Stimulated activated CD8-positive, alpha-beta memory T cell treated with anti-CD3 and anti-CD28 coated beads, Interleukin-2, amount 100 ng/mL, for 1 hour (primary cell): ENCODE data around the gene AKT1.
A peak's percentile ranks its signal among the peaks of the same experiment; 100 is the strongest.
"Not testable (repeated sequence)": the region's sequence is repeated elsewhere in the genome, so short reads cannot be mapped to it uniquely, and the experiment has no call there.

Experiments
- DNase-seq, 2 donors: peaks; one replicate each; pipeline ENCODE4 v3.0.0-alpha.2; 2020; ENCODE audit warnings: low read depth in 2 of 2

The AKT1 gene

DNA sequence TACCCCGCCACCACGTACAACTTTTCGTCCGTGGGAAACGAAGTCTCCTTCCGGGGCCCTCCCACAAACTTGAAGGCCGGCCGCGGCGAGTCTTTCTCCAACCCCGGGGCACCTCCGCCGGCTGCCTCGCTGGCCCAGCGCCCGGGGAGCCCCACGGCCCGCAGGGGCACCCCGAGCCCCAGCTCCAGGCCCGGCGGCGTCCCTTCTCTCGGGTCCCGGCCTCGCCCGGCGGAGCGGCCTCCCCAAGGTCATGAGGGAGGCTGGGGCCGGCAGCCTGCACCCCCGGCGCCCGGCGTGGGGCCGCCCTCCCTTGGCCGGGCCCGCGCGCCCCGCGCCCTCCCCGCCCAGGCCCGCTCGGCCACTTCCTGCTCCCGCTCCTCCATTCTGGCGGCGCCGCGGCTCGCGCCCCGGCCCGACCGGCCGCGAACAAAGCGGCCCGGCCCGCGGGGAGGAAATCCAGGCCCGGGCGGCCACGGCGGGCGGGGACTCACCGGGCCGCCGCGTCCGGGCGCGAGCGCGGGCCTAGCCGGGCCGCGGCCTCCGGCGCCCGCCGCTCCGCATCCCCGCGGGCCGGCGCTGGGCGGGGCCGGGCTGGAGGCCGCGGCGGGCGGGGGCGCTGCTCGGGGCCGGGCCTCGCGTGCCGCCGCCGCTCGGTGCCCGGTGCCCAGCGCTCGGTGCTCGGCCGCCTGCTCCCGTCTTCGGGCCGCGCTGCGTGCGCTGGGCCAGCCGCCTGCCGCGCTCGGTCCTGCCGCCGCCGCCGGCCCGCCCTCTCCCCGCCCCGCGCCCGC lies at the start of gene AKT1:
Gene AKT1, minus strand, starts transcription at position 756 of the 788 bp plus-strand sequence. CDS start 3,105 bp downstream, outside the sequence.
- DNase-seq, result no peak

DNA sequence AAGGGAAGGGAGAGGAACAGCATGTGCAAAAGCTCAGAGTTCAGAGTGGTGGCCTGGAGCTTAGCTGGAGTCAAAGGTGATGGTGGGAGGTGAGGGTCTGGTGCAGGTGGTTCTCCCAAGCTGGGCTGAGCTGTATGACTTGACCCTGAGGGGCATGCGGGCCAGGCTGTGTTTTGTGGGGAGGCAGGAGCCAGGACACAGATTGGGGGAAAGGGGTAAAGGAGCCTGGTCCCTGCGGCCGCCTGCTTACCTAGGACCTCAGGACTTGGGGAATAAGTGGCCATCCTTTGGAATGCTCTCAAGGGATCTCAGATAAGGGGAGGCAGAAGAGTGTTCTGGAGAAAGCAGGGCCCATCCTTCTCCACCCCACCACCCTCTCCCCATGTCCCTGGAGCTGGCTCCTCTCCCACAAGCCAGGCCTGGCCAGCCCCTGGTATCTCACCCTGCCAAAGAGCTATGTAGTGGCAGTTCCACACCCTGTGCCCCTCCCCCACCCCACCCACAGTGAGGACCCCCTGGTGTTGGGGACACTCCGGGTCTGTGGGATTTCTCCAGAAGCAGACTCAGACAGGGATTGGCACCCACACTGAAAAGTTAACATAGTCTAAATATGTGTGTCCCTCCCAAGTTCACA lies 49.6 kb upstream of the AKT1 start:
- DNase-seq, result no peak

DNA sequence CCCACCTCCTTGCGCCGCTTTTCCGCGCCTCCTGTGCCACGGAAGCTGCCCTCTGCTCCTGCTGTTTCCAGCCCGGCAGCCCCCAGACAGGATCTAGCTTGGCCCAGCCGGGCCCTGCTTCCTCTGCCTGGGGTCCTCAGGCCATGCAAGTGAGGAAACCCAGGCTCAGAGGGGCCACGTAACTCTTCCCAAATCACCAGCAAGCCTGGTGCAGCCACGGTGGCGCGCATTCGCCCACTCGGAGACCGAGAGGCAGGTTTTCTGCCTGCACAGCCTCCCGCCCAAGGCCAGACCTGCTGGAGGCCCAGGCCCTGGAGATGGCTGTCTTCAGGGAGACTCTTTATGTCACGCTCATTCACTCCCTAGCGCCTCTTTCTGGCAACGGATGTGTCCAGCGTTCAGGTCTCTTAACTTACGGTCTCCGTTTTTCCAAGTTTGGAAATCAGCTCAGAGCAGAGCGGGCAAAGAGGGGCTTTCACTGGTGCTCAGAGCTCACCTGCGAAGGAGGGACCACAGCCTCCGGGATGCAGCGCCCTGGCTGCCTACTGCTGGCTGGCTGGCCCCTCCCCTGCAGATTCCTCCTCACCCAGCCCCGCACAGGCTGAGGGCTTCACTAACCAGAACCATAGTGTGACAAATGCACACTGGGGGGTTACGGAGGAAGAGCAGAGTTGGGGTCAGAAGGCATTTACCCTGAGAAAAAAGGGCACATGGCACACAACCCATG lies 48.9 kb upstream of the AKT1 start:
- DNase-seq, result no peak

DNA sequence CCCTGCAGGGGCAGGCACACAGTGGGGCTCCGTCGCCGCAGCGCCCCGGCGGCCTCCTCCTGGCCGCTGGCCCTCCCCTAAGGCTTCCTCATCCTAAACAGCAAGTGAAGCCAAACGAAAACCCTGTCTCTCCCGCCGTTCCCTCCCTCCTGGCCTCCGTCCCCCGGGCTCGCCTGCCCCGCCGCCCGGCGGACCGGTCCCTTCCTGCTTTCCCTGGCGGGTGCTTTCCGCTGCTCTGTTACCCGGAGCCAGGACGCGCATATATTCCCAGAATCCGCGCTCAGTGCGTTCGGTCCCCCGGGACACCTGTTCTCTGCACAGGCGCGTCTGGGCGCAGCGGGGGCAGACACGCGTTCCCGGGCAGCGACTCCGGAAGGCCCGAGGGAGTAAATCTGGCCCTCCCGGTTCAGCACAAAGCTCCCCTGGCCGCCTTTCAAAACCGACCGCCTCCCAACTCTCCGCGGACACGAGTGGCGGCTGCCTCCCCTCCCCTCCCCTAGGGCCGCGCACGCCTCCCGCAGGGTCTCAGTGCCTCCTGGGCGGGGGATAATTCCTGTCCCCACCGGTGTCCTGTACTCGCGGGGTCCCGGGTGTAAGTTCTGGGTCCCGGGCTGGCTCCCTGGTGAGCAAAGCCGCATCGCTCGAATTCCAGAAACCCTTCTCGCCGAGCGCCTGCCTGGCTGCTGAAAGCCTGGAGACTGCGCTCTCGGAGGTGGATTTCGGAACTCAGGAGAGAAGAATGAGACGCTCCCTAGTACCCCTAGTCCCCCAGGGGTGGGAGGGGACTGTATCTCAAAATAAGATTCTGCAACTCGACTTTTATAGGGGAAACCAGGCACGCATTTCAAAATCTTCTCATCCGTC lies 48.1 kb upstream of the AKT1 start:
- DNase-seq, result no peak

DNA sequence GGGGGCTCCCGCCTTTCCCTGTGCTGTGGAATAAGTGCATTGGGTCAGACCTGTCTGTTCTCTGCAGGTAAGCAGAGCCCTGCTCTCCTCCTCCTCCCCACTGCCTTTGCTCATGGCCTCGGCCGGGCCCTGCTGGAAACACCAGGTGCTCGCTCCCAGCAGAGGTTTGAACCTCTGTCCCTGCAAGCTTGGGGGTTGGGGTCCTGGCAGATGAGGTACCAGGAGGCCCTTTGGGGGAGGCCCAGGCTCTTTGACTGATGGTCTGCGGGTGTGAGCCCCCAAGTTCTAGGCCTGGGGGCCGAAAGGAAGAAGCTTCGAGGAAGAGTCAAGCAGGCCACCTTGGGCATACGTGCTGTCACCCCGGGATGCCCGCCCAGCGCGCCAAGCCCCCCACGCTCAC lies 47.5 kb upstream of the AKT1 start:
- no peak for DNase-seq

DNA sequence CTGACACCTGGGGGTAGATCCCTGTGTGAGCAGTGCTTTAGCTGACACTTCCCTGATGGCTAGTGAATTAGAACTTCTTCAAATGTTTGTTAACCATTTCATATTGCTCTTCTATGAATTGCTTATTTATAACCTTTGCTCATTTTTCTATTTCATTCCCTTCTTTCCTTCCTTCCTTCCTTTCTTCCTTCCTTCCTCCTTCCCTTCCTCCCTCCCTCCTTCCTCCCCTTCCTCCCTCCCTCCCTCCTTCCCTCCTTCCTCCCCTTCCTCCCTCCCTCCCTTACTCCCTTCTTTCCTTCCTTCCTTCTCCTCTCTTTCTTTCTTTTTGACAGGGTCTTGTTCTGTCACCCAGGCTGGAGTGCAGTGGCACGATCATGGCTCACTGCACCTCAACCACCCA lies 46.2 kb upstream of the AKT1 start:
- no peak for DNase-seq

DNA sequence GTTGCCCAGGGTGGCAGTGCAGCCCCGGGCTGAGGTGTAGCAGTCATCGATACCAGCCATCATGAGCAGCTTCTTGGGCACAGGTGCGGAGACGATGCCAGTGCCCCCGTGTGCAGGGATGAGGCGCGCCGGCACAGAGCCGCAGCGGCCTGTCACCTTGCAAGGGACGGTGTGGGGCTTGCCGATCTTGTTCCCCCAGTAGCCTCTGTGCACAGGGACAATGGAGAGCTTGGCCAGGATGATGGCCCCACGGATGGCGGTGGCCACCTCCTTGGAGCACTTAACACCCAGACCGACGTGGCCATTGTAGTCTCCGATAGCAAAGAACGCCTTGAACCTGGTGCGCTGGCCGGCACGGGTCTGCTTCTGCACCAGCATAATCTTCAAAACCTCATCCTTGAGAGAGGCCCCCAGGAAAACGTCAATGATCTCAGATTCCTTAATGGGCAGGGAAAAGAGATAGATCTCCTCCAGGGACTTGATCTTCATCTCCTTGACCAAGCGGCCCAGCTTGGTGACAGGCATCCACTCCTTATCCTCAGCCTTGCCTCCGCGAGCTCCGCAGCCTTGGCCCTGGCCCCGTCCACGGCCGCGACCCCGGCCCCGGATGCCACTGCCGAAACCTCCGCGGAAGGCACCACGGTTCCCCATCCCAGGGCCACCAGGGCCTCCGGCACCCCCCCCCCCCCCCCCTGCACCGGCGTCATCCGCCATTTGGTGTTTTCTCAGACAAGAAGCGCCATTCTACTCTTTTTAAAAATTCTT lies 40.8 kb upstream of the AKT1 start:
- DNase-seq, result not testable (repeated sequence)

DNA sequence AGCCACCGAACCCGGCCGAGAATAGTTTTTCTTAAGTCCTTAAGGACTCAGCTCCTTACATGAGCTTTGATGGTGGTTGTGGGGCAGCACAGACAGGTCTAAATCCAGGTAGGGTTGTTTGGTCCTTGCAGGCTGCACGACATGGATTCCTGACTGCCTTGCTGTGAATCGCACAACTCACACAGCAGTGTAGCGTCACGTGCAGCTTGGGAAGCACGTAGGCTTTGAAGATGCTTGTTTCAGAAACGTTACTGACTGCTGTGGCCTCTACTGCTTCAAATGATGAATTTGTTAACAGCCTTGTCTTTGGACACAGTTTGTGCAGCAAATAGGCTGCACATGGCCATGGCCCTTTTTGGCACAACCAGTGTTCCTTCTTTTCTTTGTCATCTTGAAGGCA lies 35.2 kb upstream of the AKT1 start:
- no peak for DNase-seq

DNA sequence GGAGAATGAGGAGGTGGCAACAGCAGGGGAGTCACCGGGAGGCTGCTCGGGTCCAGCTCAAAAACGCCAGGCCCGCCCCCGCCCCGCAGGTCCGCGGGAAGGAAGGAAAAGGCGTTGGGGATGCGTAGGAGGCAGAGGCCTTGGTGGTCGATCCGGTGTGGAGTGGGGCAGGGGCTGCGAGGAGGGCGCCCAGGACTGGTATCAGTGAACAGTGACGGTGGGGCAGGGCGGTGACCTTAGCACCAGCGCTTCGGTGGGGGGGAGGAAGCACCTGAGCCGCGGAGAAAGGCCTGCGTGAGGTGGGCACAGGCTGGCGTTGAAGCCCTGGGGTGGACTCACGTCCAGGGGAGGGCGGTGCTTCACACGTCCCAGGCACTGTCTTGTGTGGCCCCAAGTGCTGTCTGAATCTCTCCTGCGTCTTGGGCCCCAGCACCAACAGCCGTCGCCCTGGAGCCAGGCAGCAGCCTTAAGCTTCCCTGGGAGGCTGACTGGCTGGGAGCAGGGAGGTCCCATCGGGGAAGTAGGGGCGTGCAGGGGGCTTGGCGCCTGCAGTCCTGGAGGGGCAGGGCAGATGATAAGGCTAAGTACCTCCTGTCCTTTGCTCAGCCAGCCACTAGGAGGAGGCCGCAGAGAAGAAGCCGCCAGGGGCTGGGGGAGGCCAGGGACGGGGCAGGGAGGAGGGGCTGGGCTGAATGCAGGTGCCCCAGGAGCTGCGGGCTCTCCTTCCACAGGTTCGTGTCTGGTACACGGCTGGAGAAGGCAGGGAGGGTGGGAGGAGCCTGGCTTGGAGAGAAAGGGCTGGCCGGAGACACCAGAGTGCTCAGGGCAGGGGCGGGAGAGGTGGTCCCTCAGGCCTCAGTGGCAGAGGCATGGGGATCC lies 31.9 kb upstream of the AKT1 start:
- DNase-seq, result peak in 1 of 2 donors; percentile 30

DNA sequence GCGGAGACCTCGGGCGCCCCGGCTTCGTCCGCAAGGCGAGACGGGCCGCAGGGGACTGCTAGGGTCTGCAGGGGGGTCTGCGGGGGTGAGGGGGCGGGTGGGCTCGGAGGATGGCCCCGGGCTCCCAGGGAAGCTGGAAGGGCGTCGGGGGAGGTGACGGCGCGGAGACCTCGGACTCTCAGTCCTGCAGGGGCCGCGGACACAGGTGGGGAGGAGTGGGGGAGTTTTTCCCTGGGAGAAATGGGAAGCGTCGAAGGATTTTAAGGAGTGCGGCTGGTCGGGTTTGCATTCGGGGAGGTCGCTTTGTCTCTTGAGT lies 31.3 kb upstream of the AKT1 start:
- no peak for DNase-seq

DNA sequence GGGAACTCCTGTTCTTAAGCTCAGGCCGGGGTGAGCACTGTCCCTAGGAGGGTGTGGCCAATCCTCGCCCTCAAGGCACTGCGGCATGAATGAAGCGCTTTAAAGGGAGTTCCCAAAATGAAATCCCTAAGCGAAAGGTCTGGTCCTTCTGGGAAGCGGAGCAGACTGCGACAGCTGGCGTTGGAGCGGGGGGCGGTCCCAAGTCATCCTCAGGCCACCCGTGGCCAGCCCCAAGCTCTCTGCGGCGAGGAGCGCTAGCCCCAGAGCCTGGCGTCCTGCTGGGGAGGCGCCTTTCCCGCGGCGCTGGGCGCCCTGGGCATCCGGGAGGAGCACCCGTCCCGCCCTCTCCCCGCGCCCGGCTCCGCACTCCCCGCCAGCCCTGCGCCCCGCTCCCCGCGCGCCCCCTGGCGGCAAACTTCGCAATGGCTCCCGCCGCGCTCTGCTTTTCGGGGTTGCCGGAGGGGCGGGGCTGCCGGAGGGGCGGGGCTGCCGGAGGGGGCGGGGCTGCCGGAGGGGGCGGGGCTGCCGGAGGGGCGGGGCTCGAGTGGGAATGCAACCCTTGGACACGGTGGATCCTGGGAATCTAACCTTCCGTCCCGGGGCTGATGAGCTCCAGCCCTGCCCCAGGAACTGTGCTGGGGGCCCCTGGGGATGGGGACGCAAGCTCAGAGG lies 30.8 kb upstream of the AKT1 start:
- peak; percentile 87 to 93 for DNase-seq

DNA sequence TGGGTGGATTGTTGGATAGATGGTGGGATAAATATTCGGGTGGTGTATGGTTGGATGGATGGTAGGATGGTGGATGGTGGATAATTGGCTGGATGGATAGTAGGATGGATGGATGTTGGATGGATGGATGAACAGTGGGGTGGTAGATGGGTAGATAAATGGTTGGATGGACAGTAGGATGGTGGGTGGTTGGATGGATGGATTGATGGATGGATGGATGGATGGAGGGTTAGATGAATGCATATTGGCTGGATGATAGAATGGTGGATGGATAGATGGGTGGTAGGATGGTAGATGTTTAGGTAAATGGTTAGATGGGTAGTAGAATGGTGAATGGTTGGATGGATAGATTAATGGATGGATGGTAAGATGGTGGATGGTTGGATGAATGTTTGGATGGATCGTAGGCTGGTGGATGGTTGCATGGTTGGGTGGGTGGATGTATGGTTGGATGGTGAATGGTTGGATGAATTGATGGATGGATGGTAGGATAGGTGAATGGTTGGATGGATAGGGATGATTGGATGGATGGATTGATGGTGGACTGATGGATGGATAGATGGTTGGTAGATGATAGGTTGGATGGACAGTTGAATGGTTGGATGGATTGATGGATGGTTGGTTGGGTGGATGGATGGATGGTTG lies 28.9 kb upstream of the AKT1 start:
- DNase-seq, result no peak

DNA sequence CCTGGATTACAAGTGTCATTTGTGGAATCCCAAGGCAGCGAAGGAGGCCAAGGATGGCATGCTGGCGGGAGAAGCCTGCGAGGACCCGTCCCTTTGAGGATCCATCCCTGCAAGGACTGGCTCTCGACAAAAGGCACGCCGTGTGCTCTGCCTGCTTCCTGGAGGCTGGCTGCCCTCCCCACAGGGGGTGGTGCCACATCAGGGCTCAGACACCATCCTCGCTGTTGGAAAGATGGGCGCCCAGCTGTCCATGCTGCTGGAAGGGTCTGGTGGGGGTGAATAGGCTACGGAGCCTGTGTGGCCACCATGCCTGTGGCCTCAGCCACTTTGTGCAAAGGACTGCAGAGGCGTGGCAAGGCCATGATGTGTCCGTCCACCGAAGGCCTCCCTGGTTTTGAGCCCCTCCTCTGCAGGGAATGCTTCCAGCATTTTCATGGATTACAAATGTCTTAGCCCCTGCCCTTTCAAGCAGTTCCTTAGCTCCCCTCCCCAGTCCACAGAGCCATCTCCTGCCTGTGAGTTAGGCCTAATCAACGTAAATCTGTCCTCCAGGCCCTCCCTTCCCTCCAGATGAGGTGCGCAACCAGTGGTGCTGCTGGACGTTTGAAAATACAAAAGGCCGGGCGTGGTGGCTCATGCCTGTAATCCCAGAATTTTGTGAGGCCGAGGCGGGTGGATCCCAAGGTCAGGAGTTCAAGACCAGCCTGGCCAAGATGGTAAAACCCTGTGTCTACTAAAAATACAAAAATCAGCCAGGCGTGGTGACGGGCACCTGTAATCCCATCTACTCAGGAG lies 27.5 kb upstream of the AKT1 start:
- DNase-seq, result no peak

DNA sequence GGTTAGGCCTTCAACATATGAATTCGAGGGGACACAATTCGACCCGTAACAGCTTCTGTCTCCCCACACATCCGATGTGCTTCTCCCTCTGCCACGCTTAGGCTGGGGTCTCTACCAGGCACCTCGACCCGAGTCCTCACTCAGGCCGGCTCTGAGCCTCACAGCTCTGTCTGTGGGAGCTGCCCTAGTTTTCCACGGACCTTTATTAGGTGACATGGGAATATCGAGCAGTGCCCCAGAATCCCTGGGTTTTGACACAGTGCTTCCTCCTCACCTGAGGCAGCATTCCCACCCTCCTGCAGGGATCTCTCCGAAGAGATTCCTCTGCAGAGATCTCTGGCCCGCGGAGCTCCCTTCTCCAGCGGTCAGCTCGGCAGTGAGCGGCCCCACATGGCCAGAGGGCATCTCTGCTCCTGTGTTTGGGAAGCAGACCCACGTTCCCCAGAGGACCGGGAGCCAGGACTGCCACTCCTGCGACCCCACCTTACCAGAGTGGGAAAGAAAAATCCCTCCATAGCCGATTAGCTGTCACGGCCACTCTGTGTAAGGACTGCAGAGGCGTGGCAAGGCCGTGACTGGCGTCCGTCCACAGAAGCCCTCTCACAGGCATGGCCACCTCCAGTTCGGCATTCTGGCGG lies 26.5 kb upstream of the AKT1 start:
- no peak for DNase-seq

DNA sequence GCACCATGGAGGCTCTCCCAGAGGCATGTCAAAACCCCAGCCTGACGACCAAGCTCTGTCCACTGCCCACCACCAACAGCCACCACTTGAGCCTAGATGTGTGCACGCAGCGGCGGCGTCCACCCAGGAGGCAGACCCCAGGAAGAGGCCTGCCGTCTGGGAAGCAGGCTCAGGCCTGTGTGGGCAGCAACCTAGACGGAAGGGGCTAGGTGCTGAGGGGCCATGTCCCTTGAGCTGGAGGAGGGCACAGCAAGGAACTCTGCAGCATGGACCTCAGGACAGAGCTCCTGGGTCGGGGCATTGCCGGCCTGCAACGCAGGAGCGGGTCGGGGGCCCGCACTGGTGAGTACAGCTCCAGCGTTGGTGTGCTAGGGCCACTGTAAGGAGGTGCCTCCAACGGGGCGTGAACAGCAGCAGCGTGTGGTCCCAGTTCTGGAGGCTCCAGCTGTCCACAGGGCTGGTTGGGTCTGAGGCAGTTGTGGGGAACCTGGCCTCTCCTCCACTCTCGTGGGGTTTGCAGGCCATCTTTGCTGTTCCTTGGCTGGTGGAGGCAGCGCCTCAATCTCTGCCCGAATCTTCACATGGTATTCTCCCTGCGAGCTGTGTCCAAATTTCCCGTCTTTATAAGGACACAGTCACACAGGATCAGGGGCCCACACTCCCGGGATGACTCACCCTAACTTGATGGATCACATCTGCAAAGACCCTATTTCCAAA lies 25.8 kb upstream of the AKT1 start:
- DNase-seq, result no peak

DNA sequence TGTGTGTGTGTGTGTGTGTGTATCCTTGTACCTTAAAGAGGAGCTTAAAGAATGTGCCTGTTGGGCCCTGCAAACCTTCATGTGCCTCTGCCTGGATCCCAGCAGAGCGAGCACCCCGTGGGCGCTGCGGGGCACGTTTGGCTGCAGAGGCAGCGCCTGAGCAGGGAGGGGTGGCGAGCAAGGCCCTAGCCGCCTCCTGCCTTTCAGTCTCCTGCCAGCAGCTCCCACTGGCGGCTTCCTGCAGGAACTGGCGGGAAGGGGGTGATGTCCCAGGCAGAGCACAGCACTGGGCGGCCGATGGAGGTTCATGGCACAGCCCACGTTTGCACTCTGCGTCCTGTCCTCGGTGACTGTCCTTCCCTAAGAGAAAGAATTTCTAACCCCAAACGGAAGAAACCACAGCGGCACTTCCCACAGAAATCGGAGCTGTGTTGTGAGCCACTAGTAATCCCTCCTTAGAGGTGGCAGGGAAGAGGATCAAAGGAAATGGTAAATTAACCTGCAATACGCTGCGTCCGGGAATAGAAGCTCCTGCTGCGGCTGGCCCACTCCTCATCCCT lies 25.2 kb upstream of the AKT1 start:
- DNase-seq, result no peak

DNA sequence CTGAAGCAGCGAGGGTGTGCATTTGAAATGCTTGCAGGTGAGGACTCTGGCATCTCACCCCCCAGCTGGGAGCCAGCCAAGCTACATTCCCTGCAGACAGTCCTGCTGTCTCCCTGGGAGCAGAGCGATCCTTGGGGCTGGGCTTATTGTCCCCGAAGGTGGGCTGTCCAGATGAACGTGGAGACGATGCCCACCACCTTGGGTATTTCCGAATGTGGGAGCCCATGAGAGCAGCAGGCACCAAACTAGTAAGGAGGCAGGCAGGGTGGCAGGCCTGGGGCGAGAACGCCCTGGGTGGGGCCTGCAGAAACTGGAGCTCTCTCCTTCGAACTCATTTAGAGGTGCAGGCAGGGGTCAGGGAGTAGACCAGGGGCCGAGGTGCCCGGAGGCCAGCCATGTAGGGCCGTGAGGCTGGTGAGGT lies 23.8 kb upstream of the AKT1 start:
- no peak for DNase-seq
